K562 (cell line): Measurements from ENCODE around the gene MTMR12. TPM values are rescaled to one million over a fixed set of nuclear protein-coding genes. Genes with fewer than 3 reads are reported as not detected.

Source experiments
- ATAC-seq: fragments of 200-7000 bp; cut with Tn5 transposase; 3 replicates; pipeline ENCODE4 v1.9.1; 2020; ENCODE audit warnings: moderate library complexity
- BruUV-seq: library from RNA; stranded (reverse); fragments of 400-500 nt; replicated peaks from 2 replicates; lab custom pipeline; 2021; lab: Mats Ljungman, UMichigan
- CTCF ChIA-PET: fragments of 300-600 bp; formaldehyde crosslinking; extraction: SDS; loops from one replicate; lab custom pipeline; 2021; ENCODE audit warnings: low intra/inter-chr PET ratio; lab: Yijun Ruan, JAX
- POLR2A ChIA-PET: fragments of 300-600, 350-650 bp; sonication (Branson Sonifier 250); formaldehyde crosslinking; extraction: SDS; loops from one replicate; lab custom pipeline; 2021; ENCODE audit warnings: antibody characterized with exemption, inconsistent platforms; lab: Yijun Ruan, JAX
- DNase-seq, 4 experiments: peaks; one replicate each; pipeline versions ENCODE4 v3.0.0 to v3.0.0-alpha.2; 2011 to 2018; ENCODE audit warnings: low spot score in 3 of 4, mixed read lengths in 3 of 4; ENCODE audit errors: extremely low read depth in 1 of 4
- FAIRE-seq: peaks from 2 replicates; lab custom pipeline; 2011; peaks lifted over from hg19 to GRCh38; lab: Jason Lieb, UNC
- H2AFZ ChIP-seq: 2 replicates; pipeline ENCODE4 v1.6.0; 2011; ENCODE audit warnings: low read depth, low read length, control low read depth, inconsistent platforms
- H3K27ac ChIP-seq: fragments of 200-600 bp; 3 replicates; pipeline ENCODE4 v1.8.0; 2011; ENCODE audit warnings: low read depth, mild to moderate bottlenecking, control low read depth, inconsistent platforms, low read length, moderate library complexity, mixed read lengths; ENCODE audit errors: extremely low read depth
- H3K27me3 ChIP-seq, 2 experiments: fragments of 300-600 bp in 1 of 2; 2 replicates in 1 of 2; 3 replicates in 1 of 2; pipeline versions ENCODE4 v1.6.0 to v1.8.0; 2011; ENCODE audit warnings: inconsistent platforms in 2 of 2, low read length in 2 of 2, mild to moderate bottlenecking in 1 of 2, mixed read lengths in 1 of 2, moderate library complexity in 1 of 2; ENCODE audit not compliant: control insufficient read depth in 2 of 2, insufficient read depth in 2 of 2
- H3K36me3 ChIP-seq: fragments of 300-600 bp; 3 replicates; pipeline ENCODE4 v1.8.0; 2011; ENCODE audit warnings: mild to moderate bottlenecking, low read length, inconsistent platforms; ENCODE audit not compliant: control insufficient read depth, insufficient read depth
- H3K4me1 ChIP-seq, 2 experiments: fragments of 200-600 bp in 1 of 2; replicated peaks in 1 of 2; 2 replicates in 1 of 2; 3 replicates in 1 of 2; pipeline versions ENCODE4 v1.5.1 to v1.8.0; 2011; ENCODE audit warnings: inconsistent platforms in 2 of 2, low read length in 2 of 2, mild to moderate bottlenecking in 1 of 2, mixed read lengths in 1 of 2, moderate library complexity in 1 of 2; ENCODE audit not compliant: control insufficient read depth in 2 of 2, insufficient read depth in 2 of 2
- H3K4me2 ChIP-seq: 2 replicates; pipeline ENCODE4 v1.6.1; 2011; ENCODE audit warnings: low read length, control low read depth, inconsistent platforms, mixed read lengths; ENCODE audit not compliant: insufficient read depth
- H3K4me3 ChIP-seq: fragments of 200-600 bp; sonication (generic), shearing (Covaris generic); 2 replicates; pipeline ENCODE4 v1.5.1; 2016; ENCODE audit warnings: control low read depth, inconsistent platforms
- H3K79me2 ChIP-seq: fragments of 200-600 bp; 3 replicates; pipeline ENCODE4 v1.8.0; 2011; ENCODE audit warnings: low read length, inconsistent platforms; ENCODE audit not compliant: control insufficient read depth, insufficient read depth
- H3K9ac ChIP-seq, 2 experiments: 2 replicates each; pipeline versions ENCODE4 v1.6.0 to v1.6.1; 2011; ENCODE audit warnings: low read depth in 2 of 2, low read length in 2 of 2, control low read depth in 1 of 2, inconsistent platforms in 1 of 2, mild to moderate bottlenecking in 1 of 2, mixed read lengths in 1 of 2; ENCODE audit not compliant: insufficient read depth in 1 of 2
- H3K9me1 ChIP-seq: one replicate; pipeline ENCODE4 v1.6.0; 2011; ENCODE audit warnings: inconsistent platforms, mild to moderate bottlenecking, low read length, moderate library complexity; ENCODE audit not compliant: control insufficient read depth, insufficient read depth
- H3K9me3 ChIP-seq: replicated peaks from 2 replicates; pipeline ENCODE4 v1.5.1; 2011; ENCODE audit warnings: low read depth, low read length, inconsistent platforms; ENCODE audit not compliant: control insufficient read depth, insufficient read depth
- H4K20me1 ChIP-seq: replicated peaks from 2 replicates; pipeline ENCODE4 v1.6.1; 2011; ENCODE audit warnings: low read length, inconsistent platforms, mixed read lengths; ENCODE audit not compliant: control insufficient read depth, insufficient read depth
- CEBPB ChIP-seq: fragments of 450-650 bp; IDR thresholded peaks from 2 replicates; pipeline ENCODE4 v1.6.1; 2016; ENCODE audit warnings: missing genetic modification characterization, missing compliant biosample characterization
- CEBPG ChIP-seq, 3 experiments: fragments of 200-800 bp in 1 of 3; sonication (Bioruptor generic) in 1 of 3; sonication (generic) in 1 of 3; formaldehyde crosslinking in 1 of 3; IDR thresholded peaks in 2 of 3; conservative IDR thresholded peaks in 1 of 3; 2 replicates each; pipeline versions ENCODE4 v1.6.1 to v1.8.0; 2016 to 2022; ENCODE audit warnings: missing compliant biosample characterization in 2 of 3, missing genetic modification characterization in 2 of 3, mild to moderate bottlenecking in 1 of 3, missing genetic modification reagents in 1 of 3
- FOXK1 ChIP-seq: sonication (generic); formaldehyde crosslinking; IDR thresholded peaks from 2 replicates; pipeline ENCODE4 v1.8.0; 2022; ENCODE audit warnings: missing genetic modification reagents, mild to moderate bottlenecking, borderline replicate concordance
- GTF2E2 ChIP-seq: fragments of 200-800 bp; sonication (Bioruptor generic); IDR thresholded peaks from 2 replicates; pipeline ENCODE4 v1.6.1; 2016; ENCODE audit warnings: missing genetic modification characterization, missing compliant biosample characterization
- HDAC1 ChIP-seq, 2 experiments: fragments of 450-650 bp; IDR thresholded peaks; 2 replicates each; pipeline ENCODE4 v1.6.1; 2016 to 2017; ENCODE audit warnings: inconsistent platforms in 1 of 2, mild to moderate bottlenecking in 1 of 2, moderate library complexity in 1 of 2
- MAX ChIP-seq: sonication (generic); formaldehyde crosslinking; IDR thresholded peaks from 2 replicates; pipeline ENCODE4 v1.9.0; 2022; ENCODE audit warnings: mild to moderate bottlenecking, missing genetic modification reagents
- MEIS2 ChIP-seq: fragments of 450-650 bp; IDR thresholded peaks from 2 replicates; pipeline ENCODE4 v1.6.1; 2014; ENCODE audit warnings: mild to moderate bottlenecking; ENCODE audit not compliant: partially characterized antibody
- ZKSCAN1 ChIP-seq: fragments of 150-350 bp; IDR thresholded peaks from 2 replicates; pipeline ENCODE4 v1.6.1; 2016; ENCODE audit warnings: low read depth, low read length
- WGBS: fragments of 100-300 bp; shearing (Covaris generic); methylation state at CpG from one replicate; pipeline ENCODE4 v1.1.6; 2016; ENCODE audit warnings: low coverage, mixed read lengths; ENCODE audit not compliant: insufficient coverage; ENCODE audit errors: missing lambda C conversion rate; 5-methylcytosine and 5-hydroxymethylcytosine counted together
- in situ Hi-C: fragments of 300-500 bp; cut with MboI; formaldehyde crosslinking; loops from 4 replicates; pipeline ENCODE4 v1.15.0; 2018; ENCODE audit warnings: inconsistent platforms, mixed read lengths
- intact Hi-C: fragments of 100-400 bp; cut with micrococcal nuclease; formaldehyde crosslinking; loops from 2 replicates; pipeline ENCODE4 v1.14.2; 2022
- polyA plus RNA-seq, 8 experiments: library from polyadenylated mRNA; depleted of rRNA in 4 of 8; stranded (reverse) in 5 of 8; unstranded in 3 of 8; fragments of >200 nt; fragmentation: Nextera tagmentation in 2 of 8; fragmentation: Illumina TruSeq in 1 of 8; extraction: Ambion mirVana in 2 of 8; extraction: Trizol in 1 of 8; gene quantifications; 2 replicates each; pipeline versions ENCODE4 v1.2.1 to v1.2.3, GENCODE V29; 2011 to 2014; ENCODE audit warnings: inconsistent platforms in 1 of 8, missing spikeins in 1 of 8
- total RNA-seq, 7 experiments: library from RNA; depleted of rRNA in 6 of 7; stranded (reverse); fragments of >200 nt in 6 of 7; fragmentation: Illumina TruSeq in 2 of 7; extraction: Trizol in 2 of 7; gene quantifications; 2 replicates each; pipeline versions ENCODE4 v1.2.1 to v1.2.3, GENCODE V29; 2011 to 2021; ENCODE audit warnings: low replicate concordance in 1 of 7
- TF ChIP-seq, protein P1 (sequence below), 2 experiments: IDR thresholded peaks; 2 replicates each; pipeline ENCODE4 v1.6.1; 2011; ENCODE audit warnings: borderline replicate concordance in 1 of 2, control low read depth in 1 of 2, low read depth in 1 of 2, low read length in 1 of 2, mild to moderate bottlenecking in 1 of 2, mixed read lengths in 1 of 2, moderate library complexity in 1 of 2; ENCODE audit not compliant: insufficient read depth in 1 of 2, insufficient read length in 1 of 2, poor library complexity in 1 of 2, severe bottlenecking in 1 of 2; ENCODE audit errors: extremely low read depth in 1 of 2
- TF ChIP-seq, protein P2 (sequence below): sonication (generic); formaldehyde crosslinking; IDR thresholded peaks from 2 replicates; pipeline ENCODE4 v1.8.0; 2022; ENCODE audit warnings: missing genetic modification reagents, mild to moderate bottlenecking, moderate library complexity, borderline replicate concordance
- TF ChIP-seq, protein P3 (sequence below), 2 experiments: fragments of 450-650 bp; IDR thresholded peaks; 2 replicates each; pipeline ENCODE4 v1.6.1; 2016

Gene MTMR12
- total and polyA plus RNA-seq, 9 of the 15 experiments (the other 6 are each of a cell fraction or from before 2014, with no cell fraction given), result 4.0 to 28.7 (median 17.1) TPM

- ChIA-PET CTCF (no interaction called here), POLR2A (interaction anchor here (1.8 kb wide), 1 partner anchor 14 kb away, joined by 10 read pairs; no protein-coding TSS in a partner anchor)
- H3K9ac ChIP-seq, result peak overlapping the region; percentile 77 to 94
- TSS peak; percentile 68 for BruUV-seq
- ATAC-seq (no peak), DNase-seq (peak in 1 of 4 experiments; percentile 36), FAIRE-seq (peak; percentile 69)
- H3K79me2 ChIP-seq, result peaks cover 52% of the 10 kb centered on the region
- H3K4me2 ChIP-seq, result peak overlapping the region; percentile 81
- peaks cover 13 to 29% of the 10 kb centered on the region in 2 experiments for H3K4me1 ChIP-seq
- H2AFZ ChIP-seq, result peak overlapping the region; percentile 77
- peaks cover 8% of the 10 kb centered on the region; the same call in 1 of the 3 replicates for H3K36me3 ChIP-seq
- WGBS, result 27% methylated on average over 16 of the region's 16 CpGs
- peak overlapping the region; percentile 80 for H3K27ac ChIP-seq
- H3K9me1 ChIP-seq, result no peaks in the 10 kb centered on the region
- H4K20me1 ChIP-seq, result no peaks in the 10 kb centered on the region
- H3K4me3 ChIP-seq, result peak overlapping the region; percentile 94
- in situ Hi-C loops, result no loop called here
- intact Hi-C loops, result loop anchor here (2.0 kb wide), 1 partner anchor 141 kb away; no protein-coding TSS in a partner anchor
- H3K27me3 ChIP-seq, result no peaks in the 10 kb centered on the region
- H3K9me3 ChIP-seq, result no peaks in the 10 kb centered on the region
- TF ChIP-seq CEBPG (CRISPR knock-in tag; IDR thresholded peaks at IDR 0.05) (peak; percentile 64), CEBPG (tag; conservative IDR thresholded peaks at IDR 0.05 in 1 of 2, IDR thresholded peaks at IDR 0.05 in 1 of 2) (peak in 1 of 2 experiments; percentile 47; a peak in 1 of 4 replicates), ZKSCAN1 (peak; percentile 89), HDAC1 (IDR thresholded peaks at IDR 0.05) (peak in 1 of 2 experiments; percentile 60; a peak in 1 of 4 replicates), MAX (CRISPR knock-in tag) (peak; percentile 32; the same call in 1 of the 2 replicates), GTF2E2 (tag) (no peak), MEIS2 (no peak), CEBPB (tag) (peak; percentile 72), FOXK1 (0 out of 2 replicates have a peak, but pooled peaks have one; percentile 48)
- TF ChIP-seq, protein P1, sequence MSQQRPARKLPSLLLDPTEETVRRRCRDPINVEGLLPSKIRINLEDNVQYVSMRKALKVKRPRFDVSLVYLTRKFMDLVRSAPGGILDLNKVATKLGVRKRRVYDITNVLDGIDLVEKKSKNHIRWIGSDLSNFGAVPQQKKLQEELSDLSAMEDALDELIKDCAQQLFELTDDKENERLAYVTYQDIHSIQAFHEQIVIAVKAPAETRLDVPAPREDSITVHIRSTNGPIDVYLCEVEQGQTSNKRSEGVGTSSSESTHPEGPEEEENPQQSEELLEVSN (IDR thresholded peaks at IDR 0.05; ENCODE audit: borderline replicate concordance in 1 of 2, extremely low read depth in 1 of 2, insufficient read depth in 1 of 2, insufficient read length in 1 of 2, low read depth in 1 of 2, low read length in 1 of 2, poor library complexity in 1 of 2, severe bottlenecking in 1 of 2), result peak; percentile 40 to 73
- TF ChIP-seq, protein P2, sequence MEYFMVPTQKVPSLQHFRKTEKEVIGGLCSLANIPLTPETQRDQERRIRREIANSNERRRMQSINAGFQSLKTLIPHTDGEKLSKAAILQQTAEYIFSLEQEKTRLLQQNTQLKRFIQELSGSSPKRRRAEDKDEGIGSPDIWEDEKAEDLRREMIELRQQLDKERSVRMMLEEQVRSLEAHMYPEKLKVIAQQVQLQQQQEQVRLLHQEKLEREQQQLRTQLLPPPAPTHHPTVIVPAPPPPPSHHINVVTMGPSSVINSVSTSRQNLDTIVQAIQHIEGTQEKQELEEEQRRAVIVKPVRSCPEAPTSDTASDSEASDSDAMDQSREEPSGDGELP, result 0 out of 2 replicates have a peak, but pooled peaks have one; percentile 20
- TF ChIP-seq, protein P3, sequence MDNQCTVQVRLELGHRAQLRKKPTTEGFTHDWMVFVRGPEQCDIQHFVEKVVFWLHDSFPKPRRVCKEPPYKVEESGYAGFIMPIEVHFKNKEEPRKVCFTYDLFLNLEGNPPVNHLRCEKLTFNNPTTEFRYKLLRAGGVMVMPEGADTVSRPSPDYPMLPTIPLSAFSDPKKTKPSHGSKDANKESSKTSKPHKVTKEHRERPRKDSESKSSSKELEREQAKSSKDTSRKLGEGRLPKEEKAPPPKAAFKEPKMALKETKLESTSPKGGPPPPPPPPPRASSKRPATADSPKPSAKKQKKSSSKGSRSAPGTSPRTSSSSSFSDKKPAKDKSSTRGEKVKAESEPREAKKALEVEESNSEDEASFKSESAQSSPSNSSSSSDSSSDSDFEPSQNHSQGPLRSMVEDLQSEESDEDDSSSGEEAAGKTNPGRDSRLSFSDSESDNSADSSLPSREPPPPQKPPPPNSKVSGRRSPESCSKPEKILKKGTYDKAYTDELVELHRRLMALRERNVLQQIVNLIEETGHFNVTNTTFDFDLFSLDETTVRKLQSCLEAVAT (IDR thresholded peaks at IDR 0.05), result 0 out of 4 replicates have a peak, but pooled peaks of 1 of the 2 experiments have one; percentile 42
Observed at GRCh38 chr5:32311404-32312196, 1.1 kb downstream of the MTMR12 start.
